ENCODE measurements around the gene NCS1. TPM values are rescaled to one million over a fixed set of nuclear protein-coding genes. Genes with fewer than 3 reads are reported as not detected.

The NCS1 gene
- total RNA-seq, 1 donor from 2014 or later, result 44.8 TPM

DNA sequence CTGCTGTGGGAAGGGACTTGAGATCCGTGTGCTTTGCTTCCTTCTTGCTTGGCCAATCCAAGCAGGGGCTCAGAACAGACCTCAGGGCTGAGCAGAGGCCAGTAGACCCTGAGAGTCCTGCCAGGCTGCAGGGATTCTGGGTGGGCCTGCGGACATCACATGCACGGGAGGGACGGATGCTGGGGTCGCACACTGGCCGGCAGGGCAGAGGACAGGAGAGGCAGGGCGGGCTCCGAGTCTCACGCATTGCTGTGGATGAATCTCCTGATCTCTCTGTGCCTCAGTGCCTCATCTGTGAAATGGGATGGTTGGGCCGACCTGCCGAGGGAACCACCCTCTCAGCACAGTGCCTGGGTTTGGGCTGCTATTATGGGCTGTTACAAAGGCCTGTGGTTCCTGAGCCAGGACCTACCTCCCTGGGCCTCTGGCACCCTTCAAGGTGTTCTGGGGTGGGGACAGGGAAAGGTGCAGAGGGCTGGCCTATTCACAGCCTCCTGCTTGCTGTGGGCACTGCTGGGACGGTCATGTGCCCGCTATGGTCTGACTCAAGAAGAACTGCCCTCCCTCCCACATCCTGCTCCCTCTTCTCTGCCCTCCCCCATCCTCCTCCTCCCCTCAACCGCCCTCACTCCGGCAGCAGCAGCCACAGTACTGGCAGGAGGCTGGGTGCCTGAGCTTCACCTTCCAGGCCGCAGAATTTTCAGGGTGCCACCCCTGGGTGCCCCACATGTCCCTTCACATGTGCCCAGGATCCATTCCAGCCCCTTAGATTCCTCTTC lies 43.3 kb downstream of the NCS1 start:
- Mint-ChIP-seq H3K4me3 (no peak overlapping the region), H3K27ac (no peak overlapping the region), H3K36me3 (peaks cover 4% of the 10 kb centered on the region), H3K27me3 (ENCODE audit: low read depth) (no peaks in the 10 kb centered on the region), H3K4me1 (peaks cover 34% of the 10 kb centered on the region), H3K9me3 (no peaks in the 10 kb centered on the region)
- DNase-seq (ENCODE audit: low spot score in 2 of 2, unreplicated experiment in 2 of 2), result no peak
- TF ChIP-seq, protein P1, sequence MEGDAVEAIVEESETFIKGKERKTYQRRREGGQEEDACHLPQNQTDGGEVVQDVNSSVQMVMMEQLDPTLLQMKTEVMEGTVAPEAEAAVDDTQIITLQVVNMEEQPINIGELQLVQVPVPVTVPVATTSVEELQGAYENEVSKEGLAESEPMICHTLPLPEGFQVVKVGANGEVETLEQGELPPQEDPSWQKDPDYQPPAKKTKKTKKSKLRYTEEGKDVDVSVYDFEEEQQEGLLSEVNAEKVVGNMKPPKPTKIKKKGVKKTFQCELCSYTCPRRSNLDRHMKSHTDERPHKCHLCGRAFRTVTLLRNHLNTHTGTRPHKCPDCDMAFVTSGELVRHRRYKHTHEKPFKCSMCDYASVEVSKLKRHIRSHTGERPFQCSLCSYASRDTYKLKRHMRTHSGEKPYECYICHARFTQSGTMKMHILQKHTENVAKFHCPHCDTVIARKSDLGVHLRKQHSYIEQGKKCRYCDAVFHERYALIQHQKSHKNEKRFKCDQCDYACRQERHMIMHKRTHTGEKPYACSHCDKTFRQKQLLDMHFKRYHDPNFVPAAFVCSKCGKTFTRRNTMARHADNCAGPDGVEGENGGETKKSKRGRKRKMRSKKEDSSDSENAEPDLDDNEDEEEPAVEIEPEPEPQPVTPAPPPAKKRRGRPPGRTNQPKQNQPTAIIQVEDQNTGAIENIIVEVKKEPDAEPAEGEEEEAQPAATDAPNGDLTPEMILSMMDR (IDR thresholded peaks at IDR 0.05; ENCODE audit: unreplicated experiment), result no peak

DNA sequence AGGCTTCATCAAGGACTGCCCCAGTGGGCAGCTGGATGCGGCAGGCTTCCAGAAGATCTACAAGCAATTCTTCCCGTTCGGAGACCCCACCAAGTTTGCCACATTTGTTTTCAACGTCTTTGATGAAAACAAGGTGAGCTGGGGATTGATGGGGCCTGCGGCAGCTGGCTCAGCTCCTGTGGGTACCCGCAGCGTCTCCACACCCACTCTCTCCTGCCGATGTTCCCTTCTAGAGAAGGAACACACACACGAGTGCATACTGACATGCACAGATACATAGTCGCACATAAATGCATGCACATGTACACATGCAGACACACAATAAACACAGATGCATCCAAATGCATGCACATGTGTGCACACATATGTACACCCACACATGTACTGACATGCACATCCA lies 45.6 kb downstream of the NCS1 start:
- DNase-seq (ENCODE audit: low spot score in 2 of 2, unreplicated experiment in 2 of 2), result no peak
- Mint-ChIP-seq H3K27me3 (ENCODE audit: low read depth) (no peaks in the 10 kb centered on the region), H3K9me3 (no peaks in the 10 kb centered on the region), H3K4me1 (peaks cover 30% of the 10 kb centered on the region), H3K4me3 (no peak overlapping the region), H3K27ac (no peak overlapping the region), H3K36me3 (peaks cover 4% of the 10 kb centered on the region)
- TF ChIP-seq, protein P1 (IDR thresholded peaks at IDR 0.05; ENCODE audit: unreplicated experiment), result no peak

DNA sequence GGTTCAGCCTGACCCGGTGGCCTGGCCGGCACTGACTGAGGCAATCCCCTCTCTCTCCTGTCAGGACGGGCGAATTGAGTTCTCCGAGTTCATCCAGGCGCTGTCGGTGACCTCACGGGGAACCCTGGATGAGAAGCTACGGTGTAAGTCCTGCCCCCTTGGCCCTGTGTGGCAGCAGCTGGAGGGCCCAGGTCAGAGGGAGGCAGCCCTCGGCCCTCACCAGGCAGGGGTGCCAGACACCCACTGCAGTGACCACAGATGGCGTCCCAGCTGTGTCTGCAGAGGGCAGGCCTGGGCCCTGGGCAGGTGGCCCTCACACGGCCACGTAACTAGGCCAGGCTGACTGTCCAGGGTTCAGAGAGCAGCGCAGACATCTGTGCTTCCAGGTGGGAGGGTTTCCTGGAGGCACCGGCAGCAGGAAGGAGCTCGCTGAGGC lies 47.5 kb downstream of the NCS1 start:
- DNase-seq (ENCODE audit: low spot score in 2 of 2, unreplicated experiment in 2 of 2), result no peak
- peaks cover 7% of the 10 kb centered on the region for H3K36me3 Mint-ChIP-seq
- no peaks in the 10 kb centered on the region for H3K9me3 Mint-ChIP-seq
- no peak overlapping the region for H3K4me3 Mint-ChIP-seq
- peaks cover 19% of the 10 kb centered on the region for H3K4me1 Mint-ChIP-seq
- TF ChIP-seq, protein P1 (IDR thresholded peaks at IDR 0.05; ENCODE audit: unreplicated experiment), result no peak
- H3K27me3 Mint-ChIP-seq (ENCODE audit: low read depth), result no peaks in the 10 kb centered on the region
- H3K27ac Mint-ChIP-seq, result peak overlapping the region; percentile 59

DNA sequence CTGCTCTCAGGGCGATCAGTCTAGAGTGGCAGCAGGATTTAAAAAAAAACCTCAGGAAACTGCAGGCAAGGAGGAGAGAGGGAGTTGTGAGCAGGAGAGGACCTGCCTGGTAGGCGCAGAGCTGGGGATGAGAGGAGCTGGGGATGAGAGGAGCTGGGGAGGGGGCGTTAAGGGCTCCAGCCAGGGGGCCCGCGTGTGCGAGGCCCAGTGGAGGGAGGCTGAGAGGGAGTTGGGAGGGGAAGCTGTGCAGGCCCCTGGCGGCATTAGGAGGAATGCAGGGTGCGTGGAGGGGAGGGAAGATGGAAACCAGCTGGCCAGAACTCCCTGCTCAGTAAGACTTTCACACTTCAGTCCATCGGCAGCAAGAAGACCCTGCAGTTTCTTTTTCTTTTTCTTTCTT lies 48.1 kb downstream of the NCS1 start:
- peak in 1 of 2 experiments; percentile 67 for DNase-seq (ENCODE audit: low spot score in 2 of 2, unreplicated experiment in 2 of 2)
- peaks cover 13% of the 10 kb centered on the region for H3K4me1 Mint-ChIP-seq
- no peaks in the 10 kb centered on the region for H3K27me3 Mint-ChIP-seq (ENCODE audit: low read depth)
- H3K36me3 Mint-ChIP-seq, result peaks cover 7% of the 10 kb centered on the region
- peak overlapping the region; percentile 77 for H3K27ac Mint-ChIP-seq
- TF ChIP-seq, protein P1 (IDR thresholded peaks at IDR 0.05; ENCODE audit: unreplicated experiment), result peak; percentile 29
- no peak overlapping the region for H3K4me3 Mint-ChIP-seq
- H3K9me3 Mint-ChIP-seq, result no peaks in the 10 kb centered on the region

DNA sequence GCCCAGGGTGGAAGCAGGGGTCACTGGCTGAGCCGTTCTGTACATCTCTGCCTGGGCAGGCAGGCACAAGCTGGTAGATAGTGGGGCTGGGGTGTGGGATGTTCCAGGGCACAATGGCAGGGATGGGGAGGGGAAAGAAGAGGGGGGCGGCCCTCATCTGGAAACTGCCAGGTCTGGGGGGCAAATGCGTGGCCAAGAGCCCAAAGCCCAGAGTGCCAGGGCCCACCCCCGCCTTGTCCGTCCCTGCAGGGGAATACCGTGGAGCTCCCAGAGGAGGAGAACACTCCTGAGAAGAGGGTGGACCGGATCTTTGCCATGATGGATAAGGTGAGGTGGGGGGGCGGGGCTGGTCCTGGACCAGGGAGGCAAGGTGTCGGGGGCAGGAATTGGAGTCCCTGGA lies 50.6 kb downstream of the NCS1 start:
- no peak overlapping the region for H3K4me3 Mint-ChIP-seq
- H3K36me3 Mint-ChIP-seq, result peaks cover 24% of the 10 kb centered on the region
- no peaks in the 10 kb centered on the region for H3K27me3 Mint-ChIP-seq (ENCODE audit: low read depth)
- peaks cover 9% of the 10 kb centered on the region for H3K4me1 Mint-ChIP-seq
- no peak overlapping the region for H3K27ac Mint-ChIP-seq
- DNase-seq (ENCODE audit: low spot score in 2 of 2, unreplicated experiment in 2 of 2), result no peak
- peaks cover 7% of the 10 kb centered on the region for H3K9me3 Mint-ChIP-seq
- TF ChIP-seq, protein P1 (IDR thresholded peaks at IDR 0.05; ENCODE audit: unreplicated experiment), result no peak

Data from mesothelial cell of epicardium (in vitro differentiated cells).